PFSK-1 (cell line): ENCODE data around the gene IER2.
A peak's percentile ranks its signal among the peaks of the same experiment; 100 is the strongest.

Source experiments
- FOXP2 ChIP-seq: optimal IDR thresholded peaks from 2 replicates; pipeline ENCODE3; 2011; ENCODE audit warnings: borderline replicate concordance, control low read depth, inconsistent platforms; ENCODE audit not compliant: insufficient read depth; ENCODE audit errors: extremely low read length, extremely low read depth
- POLR2AphosphoS5 ChIP-seq: IDR thresholded peaks from 2 replicates; pipeline ENCODE4 v1.6.1; 2012; ENCODE audit warnings: low read depth, mild to moderate bottlenecking, control low read depth, low read length, moderate library complexity
- SIN3A ChIP-seq: IDR thresholded peaks from 2 replicates; pipeline ENCODE4 v1.6.1; 2012; ENCODE audit warnings: mild to moderate bottlenecking, low read length, moderate library complexity, borderline replicate concordance; ENCODE audit not compliant: insufficient read depth
- TAF1 ChIP-seq: IDR thresholded peaks from 2 replicates; pipeline ENCODE4 v1.6.1; 2012; ENCODE audit warnings: low read length, control low read depth, borderline replicate concordance; ENCODE audit not compliant: insufficient read depth
- TF ChIP-seq, protein P1 (sequence below), 2 experiments: IDR thresholded peaks; 2 replicates each; pipeline versions ENCODE4 v1.6.1 to v1.8.0; 2011 to 2012; ENCODE audit warnings: low read depth in 2 of 2, low read length in 2 of 2, control low read depth in 1 of 2, inconsistent platforms in 1 of 2, mild to moderate bottlenecking in 1 of 2, moderate library complexity in 1 of 2; ENCODE audit not compliant: insufficient read depth in 1 of 2

Gene IER2

DNA sequence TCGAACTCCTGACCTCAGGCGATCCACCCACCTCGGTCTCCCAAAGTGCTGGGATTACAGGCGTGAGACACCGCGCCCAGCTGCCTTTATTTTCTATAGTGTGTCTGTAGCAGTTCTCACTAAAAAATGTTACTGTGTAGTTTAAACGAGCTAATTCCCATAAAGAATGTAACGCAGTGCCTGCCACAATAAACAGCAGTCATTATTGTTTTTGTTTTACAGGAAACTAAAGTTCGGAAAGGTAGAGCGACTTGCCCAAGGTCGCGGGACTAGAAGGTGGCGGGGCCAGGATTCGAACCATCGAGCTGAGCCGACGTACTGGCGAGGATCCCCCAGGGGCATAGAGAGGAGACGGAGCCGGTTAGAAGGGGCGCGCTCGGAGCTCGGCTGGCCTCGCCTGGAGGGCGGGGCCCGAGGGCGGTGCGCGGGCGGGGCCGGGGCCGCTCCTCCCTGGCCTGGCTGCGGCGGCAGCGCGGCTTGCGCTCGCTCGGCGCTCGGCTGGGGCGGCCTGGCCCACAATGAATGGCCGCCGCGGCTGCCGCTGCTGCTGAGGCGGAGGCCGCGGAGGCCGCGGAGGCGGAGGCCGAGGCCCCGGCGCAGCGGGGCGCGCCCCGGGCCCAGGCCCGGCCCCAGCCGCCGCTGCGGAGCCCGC, 32.3 kb upstream of the IER2 start, which contains the start of gene NACC1:
Gene NACC1, plus strand, starts transcription at position 493 of the 652 bp plus-strand sequence. CDS start 16,944 bp downstream, outside the sequence.
- TF ChIP-seq POLR2AphosphoS5 (no peak), FOXP2 (peak; percentile 81), SIN3A (no peak), TAF1 (peak; percentile 87)
- TF ChIP-seq, protein P1, sequence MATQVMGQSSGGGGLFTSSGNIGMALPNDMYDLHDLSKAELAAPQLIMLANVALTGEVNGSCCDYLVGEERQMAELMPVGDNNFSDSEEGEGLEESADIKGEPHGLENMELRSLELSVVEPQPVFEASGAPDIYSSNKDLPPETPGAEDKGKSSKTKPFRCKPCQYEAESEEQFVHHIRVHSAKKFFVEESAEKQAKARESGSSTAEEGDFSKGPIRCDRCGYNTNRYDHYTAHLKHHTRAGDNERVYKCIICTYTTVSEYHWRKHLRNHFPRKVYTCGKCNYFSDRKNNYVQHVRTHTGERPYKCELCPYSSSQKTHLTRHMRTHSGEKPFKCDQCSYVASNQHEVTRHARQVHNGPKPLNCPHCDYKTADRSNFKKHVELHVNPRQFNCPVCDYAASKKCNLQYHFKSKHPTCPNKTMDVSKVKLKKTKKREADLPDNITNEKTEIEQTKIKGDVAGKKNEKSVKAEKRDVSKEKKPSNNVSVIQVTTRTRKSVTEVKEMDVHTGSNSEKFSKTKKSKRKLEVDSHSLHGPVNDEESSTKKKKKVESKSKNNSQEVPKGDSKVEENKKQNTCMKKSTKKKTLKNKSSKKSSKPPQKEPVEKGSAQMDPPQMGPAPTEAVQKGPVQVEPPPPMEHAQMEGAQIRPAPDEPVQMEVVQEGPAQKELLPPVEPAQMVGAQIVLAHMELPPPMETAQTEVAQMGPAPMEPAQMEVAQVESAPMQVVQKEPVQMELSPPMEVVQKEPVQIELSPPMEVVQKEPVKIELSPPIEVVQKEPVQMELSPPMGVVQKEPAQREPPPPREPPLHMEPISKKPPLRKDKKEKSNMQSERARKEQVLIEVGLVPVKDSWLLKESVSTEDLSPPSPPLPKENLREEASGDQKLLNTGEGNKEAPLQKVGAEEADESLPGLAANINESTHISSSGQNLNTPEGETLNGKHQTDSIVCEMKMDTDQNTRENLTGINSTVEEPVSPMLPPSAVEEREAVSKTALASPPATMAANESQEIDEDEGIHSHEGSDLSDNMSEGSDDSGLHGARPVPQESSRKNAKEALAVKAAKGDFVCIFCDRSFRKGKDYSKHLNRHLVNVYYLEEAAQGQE (IDR thresholded peaks at IDR 0.05; ENCODE audit: insufficient read depth in 1 of 2, low read depth in 2 of 2, low read length in 2 of 2): 0 out of 4 replicates have a peak, but pooled peaks of 1 of the 2 experiments have one; percentile 19

DNA sequence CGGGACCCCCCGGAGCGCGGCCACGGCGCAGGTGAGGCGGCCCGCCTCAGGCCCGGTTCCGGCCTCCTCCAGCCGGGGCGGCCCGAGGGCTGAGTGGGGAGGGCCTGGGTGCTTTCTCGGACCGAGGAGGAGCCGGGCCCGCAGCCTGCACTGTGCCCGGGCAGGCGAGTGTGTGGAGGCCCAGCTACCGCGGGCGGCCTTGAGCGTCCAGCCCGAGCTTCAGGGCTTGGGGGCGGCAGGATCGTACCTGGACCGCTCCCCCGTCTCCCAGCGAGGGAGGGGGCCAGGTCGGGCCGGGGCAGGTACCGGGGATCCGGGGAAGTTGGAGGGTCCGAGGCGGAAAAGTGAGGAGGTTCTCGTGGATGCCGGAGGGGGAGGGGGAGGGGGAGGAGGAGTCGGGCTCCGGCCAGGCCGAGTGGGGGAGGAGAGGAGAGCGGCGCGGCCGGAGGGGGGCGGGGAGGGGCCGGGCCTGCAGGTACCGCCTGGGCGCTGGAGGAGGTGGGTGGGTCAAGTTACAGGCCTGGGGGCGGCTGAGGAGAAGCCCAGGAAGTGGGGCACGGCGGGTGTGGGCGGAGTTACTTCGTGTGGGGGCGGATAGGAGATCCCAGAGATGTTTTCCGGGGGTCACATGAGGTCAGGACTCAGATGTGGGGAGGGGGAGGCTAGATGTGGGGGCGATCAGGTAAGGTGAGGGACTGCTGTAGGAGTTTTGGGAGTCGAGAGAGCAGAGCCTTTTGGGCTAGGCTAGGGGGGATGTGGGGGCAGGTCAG, 31.6 kb upstream of the IER2 start:
- TF ChIP-seq TAF1: no peak
- TF ChIP-seq, protein P1 (IDR thresholded peaks at IDR 0.05; ENCODE audit: insufficient read depth in 1 of 2, low read depth in 2 of 2, low read length in 2 of 2): no peak
- no peak; the same call in 1 of the 2 replicates for TF ChIP-seq SIN3A
- no peak for TF ChIP-seq POLR2AphosphoS5
- no peak for TF ChIP-seq FOXP2

DNA sequence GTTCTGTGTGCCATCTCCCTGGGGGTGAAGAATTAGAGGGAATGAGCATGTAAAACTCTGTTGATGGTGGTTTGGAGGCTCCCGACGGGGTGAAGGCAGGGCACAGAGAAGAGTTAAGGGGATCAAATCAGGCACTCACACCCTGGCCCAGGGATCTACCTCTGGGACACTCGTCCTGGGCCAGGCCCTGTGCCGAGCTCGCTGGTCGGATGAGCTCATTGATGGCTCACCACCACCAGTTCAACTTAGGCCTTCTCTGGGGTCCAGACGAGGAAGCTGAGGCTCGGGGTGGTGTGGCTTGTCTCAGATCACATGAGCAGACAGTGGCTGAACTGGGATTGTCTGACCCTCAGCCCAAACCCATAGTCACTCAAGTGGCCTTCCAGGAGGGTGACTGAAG, 30.6 kb upstream of the IER2 start:
- TF ChIP-seq SIN3A (no peak), POLR2AphosphoS5 (no peak)

DNA sequence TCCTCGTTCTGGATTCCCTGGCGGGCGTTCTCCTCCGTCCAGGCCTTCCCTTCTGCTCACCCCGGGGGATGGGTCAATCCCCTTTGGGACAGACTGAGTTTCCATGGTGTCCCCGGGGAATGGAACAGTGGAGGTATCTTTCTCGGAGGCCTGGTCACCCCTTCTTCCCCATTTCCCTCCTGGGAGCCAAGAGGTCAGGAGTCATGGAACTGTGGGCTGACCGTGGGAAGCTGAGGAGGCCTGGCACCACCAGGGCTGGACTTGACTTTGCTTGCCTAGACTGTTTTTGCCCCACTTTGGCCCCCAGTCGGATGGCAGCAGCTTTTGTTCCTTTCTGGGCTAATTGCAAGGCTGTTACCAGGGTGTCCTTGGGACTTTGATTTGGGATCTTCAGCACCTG, 30.2 kb upstream of the IER2 start:
- TF ChIP-seq TAF1 (no peak), SIN3A (no peak), POLR2AphosphoS5 (0 out of 2 replicates have a peak, but pooled peaks have one; percentile 22)
- TF ChIP-seq, protein P1 (IDR thresholded peaks at IDR 0.05; ENCODE audit: insufficient read depth in 1 of 2, low read depth in 2 of 2, low read length in 2 of 2): no peak

DNA sequence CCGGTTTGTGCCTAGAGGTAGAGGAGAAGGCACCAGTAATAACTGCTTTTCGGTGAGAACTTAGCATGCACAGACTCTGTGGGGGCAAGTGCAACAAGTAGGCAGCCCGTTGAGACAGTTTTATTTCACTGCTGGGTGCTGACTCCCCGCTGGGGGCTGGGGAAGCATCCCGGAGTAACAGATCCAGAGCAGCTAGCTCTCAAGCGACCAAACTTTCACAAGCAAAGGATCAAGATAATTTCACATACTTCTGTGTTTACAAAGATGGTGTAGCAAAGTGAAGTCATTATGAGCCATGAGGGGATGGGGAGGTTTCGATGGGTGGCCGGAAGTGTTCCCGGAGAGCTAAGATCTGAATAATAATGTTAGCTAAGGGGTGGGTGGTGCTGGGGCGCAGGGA, 29.4 kb upstream of the IER2 start:
- TF ChIP-seq SIN3A (no peak), POLR2AphosphoS5 (no peak), FOXP2 (no peak)
- TF ChIP-seq, protein P1 (IDR thresholded peaks at IDR 0.05; ENCODE audit: insufficient read depth in 1 of 2, low read depth in 2 of 2, low read length in 2 of 2): no peak
